ENCODE data around the gene TTC34.

TTC34 gene

DNA sequence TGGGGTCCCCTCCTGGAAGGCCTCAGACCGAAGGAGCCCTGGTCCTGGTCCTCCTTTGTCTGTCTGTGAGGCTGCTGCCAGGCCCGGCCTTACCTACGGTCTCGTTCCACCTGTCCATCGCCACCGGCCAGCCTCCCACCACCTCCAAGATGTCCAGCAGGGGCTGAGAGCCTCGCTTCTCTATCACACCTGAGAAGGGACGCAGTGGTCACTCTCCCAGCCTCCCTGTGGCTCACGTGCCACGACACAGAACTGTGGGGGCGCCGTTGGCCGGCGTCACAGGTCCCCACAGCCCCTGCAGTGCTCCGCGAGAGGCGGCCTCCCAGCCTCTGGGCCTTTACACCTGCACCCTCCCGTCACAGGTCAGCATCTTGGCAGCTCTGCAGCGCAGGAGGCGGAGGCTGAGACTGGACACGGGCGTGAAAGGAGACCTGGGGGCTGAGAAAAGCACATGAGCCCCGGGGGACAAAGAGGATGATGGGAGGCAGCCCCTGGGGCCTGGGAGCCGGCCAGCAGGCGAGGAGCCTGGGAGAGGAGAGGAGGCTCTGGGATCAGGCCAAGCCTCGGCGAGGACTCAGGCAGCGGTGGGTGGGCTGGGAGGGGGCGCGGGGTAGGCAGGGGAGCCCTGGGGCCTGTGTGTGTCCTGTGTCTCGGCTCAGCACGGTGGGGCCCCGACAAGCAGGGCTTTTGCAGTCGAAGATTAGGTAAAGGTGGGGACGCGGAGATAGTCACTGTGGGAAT lies 194.4 kb downstream of the TTC34 start:
- no peak for DNase-seq (ENCODE audit: extremely low read depth, low read depth)
- no peak overlapping the region for H3K4me3 ChIP-seq (replicated peaks; ENCODE audit: low read depth, low read length)
- TF ChIP-seq, protein P1, sequence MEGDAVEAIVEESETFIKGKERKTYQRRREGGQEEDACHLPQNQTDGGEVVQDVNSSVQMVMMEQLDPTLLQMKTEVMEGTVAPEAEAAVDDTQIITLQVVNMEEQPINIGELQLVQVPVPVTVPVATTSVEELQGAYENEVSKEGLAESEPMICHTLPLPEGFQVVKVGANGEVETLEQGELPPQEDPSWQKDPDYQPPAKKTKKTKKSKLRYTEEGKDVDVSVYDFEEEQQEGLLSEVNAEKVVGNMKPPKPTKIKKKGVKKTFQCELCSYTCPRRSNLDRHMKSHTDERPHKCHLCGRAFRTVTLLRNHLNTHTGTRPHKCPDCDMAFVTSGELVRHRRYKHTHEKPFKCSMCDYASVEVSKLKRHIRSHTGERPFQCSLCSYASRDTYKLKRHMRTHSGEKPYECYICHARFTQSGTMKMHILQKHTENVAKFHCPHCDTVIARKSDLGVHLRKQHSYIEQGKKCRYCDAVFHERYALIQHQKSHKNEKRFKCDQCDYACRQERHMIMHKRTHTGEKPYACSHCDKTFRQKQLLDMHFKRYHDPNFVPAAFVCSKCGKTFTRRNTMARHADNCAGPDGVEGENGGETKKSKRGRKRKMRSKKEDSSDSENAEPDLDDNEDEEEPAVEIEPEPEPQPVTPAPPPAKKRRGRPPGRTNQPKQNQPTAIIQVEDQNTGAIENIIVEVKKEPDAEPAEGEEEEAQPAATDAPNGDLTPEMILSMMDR (IDR thresholded peaks at IDR 0.05; ENCODE audit: low read depth, low read length, missing control alignments), result no peak

GRCh38 chr1:2606396-2606880 lies 195.1 kb downstream of the TTC34 start:
- no peak for DNase-seq (ENCODE audit: extremely low read depth, low read depth)
- TF ChIP-seq, protein P1 (IDR thresholded peaks at IDR 0.05; ENCODE audit: low read depth, low read length, missing control alignments), result no peak
- H3K4me3 ChIP-seq (replicated peaks; ENCODE audit: low read depth, low read length), result no peak overlapping the region

GRCh38 chr1:2605509-2606395 lies 195.7 kb downstream of the TTC34 start:
- TF ChIP-seq, protein P1 (IDR thresholded peaks at IDR 0.05; ENCODE audit: low read depth, low read length, missing control alignments), result no peak
- no peak overlapping the region for H3K4me3 ChIP-seq (replicated peaks; ENCODE audit: low read depth, low read length)
- DNase-seq (ENCODE audit: extremely low read depth, low read depth), result no peak

GRCh38 chr1:2604844-2605508 lies 196.5 kb downstream of the TTC34 start:
- TF ChIP-seq, protein P1 (IDR thresholded peaks at IDR 0.05; ENCODE audit: low read depth, low read length, missing control alignments), result no peak
- no peak for DNase-seq (ENCODE audit: extremely low read depth, low read depth)
- H3K4me3 ChIP-seq (replicated peaks; ENCODE audit: low read depth, low read length), result no peak overlapping the region

DNA sequence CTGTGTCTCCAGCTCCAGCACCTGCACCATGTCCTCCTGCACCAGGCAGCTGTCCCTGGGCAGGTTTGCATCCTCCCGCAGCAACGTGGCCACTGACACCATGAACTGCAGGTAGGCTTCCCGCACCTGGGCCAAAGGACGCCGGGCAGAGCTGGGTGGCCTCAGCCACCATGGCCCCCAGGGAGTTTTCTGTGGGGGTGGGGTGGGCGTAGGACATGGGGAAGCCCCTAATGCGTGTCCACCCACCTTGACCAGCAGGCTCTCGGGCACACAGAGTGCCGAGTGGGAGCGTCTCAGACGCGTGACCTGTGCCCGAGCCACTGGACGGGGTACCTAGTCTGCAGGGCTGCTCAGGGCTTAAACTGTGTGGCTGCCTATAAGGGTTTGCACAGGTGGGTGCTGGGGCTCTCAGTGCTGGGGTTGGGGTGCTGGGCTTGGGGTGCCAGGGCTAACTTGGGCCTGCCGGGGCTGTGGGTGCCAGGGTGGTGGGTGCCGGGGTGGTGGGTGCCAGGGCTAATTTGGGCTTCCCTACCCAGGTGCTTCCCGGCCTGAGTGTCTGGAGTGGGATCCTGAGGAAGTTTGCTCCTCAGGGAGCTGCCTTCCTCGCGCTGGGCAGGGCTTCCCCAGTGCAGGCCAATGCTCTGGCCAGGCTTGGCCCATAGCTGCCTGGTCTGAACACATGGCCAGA lies 197.2 kb downstream of the TTC34 start:
- DNase-seq (ENCODE audit: extremely low read depth, low read depth), result no peak
- TF ChIP-seq, protein P1 (IDR thresholded peaks at IDR 0.05; ENCODE audit: low read depth, low read length, missing control alignments), result no peak
- H3K4me3 ChIP-seq (replicated peaks; ENCODE audit: low read depth, low read length), result no peak overlapping the region

DNA sequence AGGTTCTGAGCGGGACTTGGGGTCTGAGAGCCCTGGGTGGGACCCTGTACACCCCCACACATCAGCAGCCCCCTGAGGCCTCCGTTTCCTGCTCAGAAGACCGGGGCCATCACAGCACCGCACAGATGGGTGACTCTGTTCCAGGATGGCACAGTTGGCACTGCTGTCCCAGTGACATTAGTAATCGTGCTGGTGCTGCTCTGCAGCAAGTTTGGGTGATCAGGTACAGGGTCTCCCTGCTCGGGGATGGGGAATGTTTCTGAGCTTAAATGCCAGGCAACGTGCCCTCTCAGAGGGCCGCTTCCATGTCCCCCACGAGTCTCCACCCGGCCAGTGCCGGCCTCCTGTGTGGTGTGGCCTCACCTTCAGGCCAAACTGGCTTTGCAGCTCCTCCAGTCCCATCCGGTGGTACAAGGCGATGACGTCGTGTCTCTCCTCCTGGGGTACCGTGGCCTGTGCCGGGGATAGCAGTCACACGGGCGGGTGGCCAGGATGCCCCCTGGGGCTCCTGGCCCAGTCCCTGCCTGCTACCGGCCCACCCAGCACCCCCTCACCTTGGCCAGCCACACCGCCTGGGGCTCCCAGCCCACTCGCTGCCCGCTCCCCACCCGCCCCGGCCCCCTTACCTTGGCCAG lies 197.9 kb downstream of the TTC34 start:
- no peak for DNase-seq (ENCODE audit: extremely low read depth, low read depth)
- no peak overlapping the region for H3K4me3 ChIP-seq (replicated peaks; ENCODE audit: low read depth, low read length)
- TF ChIP-seq, protein P1 (IDR thresholded peaks at IDR 0.05; ENCODE audit: low read depth, low read length, missing control alignments), result no peak
